Activated CD4-positive, alpha-beta T cell treated with anti-CD3 and anti-CD28 coated beads, Interleukin-2, amount 50 U/mL, for 24 hours (primary cell): ENCODE data around the gene MTRR.

Source experiments
- DNase-seq, 2 donors: peaks; one replicate each; pipeline ENCODE4 v3.0.0-alpha.2; 2020; ENCODE audit warnings: low read depth in 1 of 2, low spot score in 1 of 2

Gene MTRR

DNA sequence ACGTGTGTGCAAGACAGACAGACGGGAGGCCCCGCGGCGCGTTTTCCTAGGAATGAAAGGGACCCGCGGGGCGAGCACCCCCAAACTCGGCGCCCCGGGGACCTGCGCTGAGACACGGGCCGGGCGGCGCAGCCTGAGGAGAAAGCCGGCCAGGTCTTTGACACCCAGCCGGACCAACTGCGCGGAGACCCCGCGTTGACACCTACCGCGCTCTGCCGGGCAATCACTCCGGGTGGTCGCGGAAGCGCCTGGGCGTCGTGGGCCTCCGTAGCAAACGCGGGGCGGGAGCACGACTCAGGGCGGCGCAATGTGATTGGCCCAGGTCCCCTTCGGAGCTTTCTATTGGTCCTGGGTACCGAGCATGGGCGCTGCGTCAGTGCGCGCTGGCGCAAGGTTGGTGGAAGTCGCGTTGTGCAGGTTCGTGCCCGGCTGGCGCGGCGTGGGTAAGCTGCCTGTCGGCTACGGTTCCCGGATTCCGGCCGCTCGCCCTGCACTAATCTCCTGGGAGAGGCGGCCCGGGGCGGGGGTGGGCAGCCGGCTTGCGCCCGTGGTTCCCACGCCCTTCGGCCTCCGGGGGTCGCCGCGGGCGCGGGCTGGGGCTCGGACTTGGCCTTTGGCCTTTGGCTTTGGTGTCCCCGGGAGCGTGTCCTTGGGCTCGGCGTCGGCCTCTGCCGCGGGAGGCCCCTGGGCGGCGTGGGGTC lies at the start of gene MTRR, which contains the start of gene FASTKD3:
Gene MTRR (plus strand): TSS at position 376 of the 701 bp plus-strand sequence. CDS start 1,647 bp downstream, outside the sequence.
Gene FASTKD3 (minus strand): TSS at position 259 of the 701 bp plus-strand sequence. CDS start 948 bp downstream, outside the sequence.
- peak; percentile 78 to 88 for DNase-seq

DNA sequence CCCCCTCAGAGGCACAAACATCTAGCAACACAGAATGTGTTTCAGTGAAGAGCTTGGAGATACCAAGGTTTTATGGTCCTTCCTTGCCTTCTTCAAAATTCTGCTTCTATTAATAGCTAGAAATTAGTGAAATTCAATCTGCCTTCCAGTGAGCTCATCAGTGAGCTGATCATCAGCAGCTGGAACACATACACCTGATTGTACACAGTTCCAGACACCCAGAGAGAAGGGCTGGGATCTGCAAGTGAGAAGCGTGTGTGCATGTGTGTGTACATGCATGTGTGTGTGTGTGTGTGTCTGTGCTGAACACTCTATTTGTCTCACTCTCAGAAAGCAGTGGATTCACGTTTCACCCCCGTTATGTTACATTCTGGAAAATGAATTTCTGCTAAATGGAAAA lies 46.5 kb upstream of the MTRR start:
- DNase-seq, result no peak

DNA sequence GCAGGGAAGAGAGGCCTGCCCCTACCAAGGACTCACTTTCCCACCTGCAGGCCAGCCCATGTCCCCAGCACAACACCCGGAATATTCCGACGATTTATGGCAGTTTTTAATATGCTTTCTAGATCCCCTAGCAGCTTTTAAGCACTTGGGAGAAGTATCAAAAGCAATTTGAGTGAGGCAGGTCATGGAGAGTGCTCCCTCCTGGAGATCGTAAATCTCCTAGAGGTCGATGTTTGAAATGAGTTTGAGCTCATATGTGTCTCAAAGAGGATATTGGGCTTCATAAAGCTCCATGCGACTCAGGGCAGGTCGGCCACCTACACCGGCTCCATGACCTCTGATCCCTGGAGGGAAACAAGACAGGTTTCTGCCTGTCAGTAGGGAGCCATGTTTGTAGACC lies 45.4 kb upstream of the MTRR start:
- no peak for DNase-seq

DNA sequence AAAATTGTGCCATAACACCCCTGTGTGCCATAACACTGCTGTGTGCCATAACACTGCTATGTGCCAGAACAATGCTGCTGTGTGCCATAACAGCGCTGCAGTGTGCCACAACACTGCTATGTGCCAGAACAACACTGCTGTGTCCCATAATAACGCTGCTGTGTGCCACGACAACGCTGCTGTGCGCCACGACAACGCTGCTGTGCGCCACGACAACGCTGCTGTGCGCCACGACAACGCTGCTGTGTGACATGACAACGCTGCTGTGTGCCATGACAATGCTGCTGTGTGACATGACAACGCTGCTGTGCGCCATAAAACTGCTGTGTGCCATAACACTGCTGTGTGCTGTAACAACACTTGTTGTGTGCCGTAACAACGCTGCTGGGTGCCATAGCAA lies 44.0 kb upstream of the MTRR start:
- DNase-seq, result no peak

DNA sequence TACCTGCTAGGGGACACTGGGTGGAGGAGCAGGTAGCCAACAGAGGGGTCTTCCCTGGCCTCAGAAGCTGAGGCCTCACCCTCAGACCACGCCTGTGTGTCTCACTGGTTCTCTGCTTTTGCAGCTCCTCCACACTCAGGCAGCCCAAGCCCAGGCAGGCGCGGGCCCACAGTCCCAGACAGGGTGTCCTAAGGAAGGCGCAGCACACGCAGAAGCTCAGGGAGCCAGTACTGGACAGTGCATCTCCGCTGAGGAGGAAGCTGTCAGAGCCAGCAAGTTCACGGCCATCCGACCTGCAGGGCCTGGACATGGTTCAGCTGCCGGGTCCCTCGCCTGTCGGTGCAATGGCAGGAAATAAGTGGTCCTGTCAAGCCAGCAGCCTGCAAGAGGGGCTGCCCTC lies 43.3 kb upstream of the MTRR start:
- DNase-seq, result no peak

DNA sequence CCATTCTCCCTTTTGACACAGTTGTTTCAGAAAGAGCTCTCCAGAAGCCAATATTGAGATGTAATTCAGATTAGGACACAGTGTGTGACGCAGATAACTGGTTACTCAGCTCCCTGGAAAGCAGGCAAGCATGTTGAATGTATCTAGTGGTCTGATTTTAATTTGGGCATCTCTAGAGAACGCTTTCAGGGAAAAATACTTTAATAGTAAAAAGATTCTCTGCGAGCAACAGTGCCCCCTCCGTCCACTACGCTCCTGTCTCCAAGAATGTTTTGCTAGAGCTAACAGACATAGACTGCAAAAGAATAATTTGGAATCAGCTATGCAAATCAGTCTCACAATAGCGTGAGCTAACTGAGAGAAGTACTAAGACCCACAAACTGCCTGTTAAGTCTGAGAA lies 41.3 kb upstream of the MTRR start:
- no peak for DNase-seq

DNA sequence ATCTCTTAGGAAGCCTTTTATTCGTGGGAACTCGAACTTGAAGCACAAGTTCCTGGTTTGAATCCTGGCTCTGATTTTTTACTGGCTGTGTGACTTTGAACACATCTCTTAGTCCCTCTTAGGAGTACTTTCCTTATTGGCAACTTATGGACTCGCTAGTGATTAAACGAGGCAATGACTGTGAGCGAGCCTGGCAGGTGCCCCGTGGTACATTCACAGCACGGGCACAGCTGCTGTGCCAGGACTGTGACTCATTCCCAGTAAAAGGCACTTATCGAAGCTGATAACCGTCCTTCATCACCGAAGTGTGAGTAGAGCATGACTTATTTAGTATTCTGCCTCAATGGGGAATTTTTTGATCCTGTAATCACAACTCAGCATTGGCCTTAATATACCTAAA lies 40.7 kb upstream of the MTRR start:
- no peak for DNase-seq

DNA sequence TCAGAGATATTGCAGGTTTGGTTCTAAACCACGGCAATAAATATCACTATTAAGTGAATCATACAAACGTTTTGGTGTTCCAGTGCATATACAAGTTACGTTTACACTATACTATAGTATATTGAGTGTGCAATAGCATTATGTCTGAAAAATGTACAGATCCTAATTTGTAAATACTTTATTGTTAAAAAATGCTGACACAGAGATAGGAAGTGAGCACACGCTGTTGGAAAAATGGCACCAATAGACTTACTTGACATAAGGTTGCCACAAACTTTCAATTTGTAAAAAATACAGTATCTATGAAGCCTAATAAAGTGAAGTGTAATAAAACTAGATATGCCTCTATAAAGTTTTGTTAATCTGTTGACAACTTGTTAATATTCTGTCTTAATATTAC lies 34.0 kb upstream of the MTRR start:
- DNase-seq, result no peak

DNA sequence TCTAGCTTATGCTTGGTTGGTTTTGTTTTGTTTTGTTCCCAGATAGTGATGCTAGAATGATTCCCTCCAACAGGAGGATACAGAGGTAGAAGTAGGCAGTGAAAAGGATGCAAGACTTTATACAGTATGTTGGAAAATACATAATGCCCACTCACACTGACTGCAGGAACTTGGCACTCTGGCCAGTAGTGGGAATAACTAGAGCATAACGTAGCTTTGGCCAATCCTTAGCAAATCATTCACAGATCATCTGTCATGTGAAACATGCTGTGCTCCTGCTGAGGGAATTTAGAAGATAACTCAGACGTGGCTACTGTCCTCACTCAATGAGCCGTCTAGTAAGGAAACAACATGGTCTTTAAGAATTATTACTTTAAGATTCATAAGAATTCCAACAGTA lies 31.5 kb upstream of the MTRR start:
- no peak for DNase-seq

DNA sequence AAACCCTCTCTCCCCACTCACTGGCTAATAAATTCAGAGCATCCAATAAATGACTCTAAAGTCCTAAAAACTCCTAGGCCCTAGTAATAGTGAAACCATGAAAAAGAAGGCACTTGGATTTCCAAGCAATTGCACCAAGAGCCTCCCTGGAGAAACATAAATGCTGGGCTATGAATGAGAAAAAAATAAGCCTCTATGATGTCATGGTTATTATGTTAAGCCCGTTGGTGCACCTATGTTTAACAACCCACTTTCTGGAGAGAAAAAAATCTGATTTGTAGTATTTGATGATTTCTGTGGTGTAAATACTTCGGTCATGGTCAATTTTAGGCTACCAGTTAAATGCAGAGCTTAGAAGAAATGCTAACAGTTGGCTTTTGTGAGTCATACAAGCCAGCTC lies 26.4 kb upstream of the MTRR start:
- no peak for DNase-seq

DNA sequence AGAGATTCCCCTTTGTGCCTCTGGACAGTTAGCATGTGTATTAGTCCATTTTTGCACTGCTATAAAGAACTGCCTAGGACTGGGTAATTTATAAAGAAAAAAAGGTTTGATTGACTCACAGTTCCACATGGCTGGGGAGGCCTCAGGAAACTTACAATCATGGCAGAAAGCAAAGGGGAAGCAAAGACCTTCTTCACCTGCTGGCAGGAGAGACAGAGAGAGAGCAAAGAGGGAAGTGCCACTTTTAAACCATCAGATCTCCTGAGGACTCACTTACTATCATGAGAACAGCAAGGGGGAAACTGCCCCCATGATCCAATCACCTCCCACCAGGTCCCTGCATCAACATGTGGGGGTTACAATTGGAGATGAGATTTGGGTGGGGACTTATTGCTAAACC lies 24.0 kb upstream of the MTRR start:
- DNase-seq, result no peak

DNA sequence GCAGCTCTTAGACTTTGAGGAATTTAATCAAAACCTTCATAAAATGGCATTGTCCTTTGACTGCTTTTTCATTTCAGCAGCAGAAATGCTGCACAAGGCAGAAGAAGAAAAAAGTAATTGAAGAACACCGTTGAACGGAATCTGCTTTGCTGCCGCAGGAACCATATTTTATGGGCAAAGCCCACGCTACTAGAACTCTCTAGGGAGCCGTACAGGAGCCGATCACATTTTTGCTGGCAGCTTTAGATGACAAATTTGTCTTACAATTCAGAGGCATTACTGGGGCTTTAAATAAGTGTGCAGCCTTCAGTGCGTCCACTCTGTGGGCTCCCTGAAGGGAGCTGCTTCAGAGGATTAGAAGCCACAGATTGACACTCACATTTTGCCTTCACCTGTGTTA lies 23.4 kb upstream of the MTRR start:
- DNase-seq, result no peak

DNA sequence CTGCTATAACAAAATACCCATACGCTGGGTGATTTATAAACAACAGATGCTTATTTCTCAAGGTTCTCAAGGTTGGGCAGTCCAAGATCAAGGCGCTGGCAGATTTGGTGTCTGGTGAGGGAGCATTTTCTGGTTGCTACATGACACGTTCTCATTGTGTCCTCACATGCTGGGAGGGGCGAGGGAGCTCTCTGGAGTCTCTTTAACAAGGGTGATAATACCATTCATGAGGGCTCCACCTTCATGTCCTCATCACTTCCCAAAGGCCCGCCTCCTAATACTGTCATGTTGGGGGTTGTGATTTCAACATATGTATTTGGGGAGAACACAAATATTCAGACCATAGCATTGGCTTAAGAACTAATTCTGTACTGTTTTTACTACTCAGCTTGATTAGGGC lies 22.6 kb upstream of the MTRR start:
- DNase-seq, result no peak

DNA sequence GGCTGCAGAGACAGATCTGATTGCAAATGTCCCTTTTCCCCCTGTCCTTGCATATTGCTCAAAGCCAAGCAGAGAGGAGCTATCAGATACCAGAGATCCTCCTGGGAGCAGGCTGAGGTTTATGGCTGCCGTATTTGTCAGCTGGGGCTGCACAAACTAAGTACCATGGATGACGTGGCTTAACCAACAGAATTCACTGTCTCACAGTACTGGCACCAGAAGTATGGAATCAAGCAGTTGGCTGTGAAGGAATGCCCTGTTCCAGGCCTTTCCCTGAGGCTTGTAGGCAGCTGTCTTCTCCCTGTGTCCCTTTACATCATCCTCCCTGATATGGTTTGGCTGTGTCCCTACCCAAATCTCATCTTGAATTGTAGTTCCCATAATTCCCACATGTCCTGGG lies 20.7 kb upstream of the MTRR start:
- DNase-seq, result no peak

DNA sequence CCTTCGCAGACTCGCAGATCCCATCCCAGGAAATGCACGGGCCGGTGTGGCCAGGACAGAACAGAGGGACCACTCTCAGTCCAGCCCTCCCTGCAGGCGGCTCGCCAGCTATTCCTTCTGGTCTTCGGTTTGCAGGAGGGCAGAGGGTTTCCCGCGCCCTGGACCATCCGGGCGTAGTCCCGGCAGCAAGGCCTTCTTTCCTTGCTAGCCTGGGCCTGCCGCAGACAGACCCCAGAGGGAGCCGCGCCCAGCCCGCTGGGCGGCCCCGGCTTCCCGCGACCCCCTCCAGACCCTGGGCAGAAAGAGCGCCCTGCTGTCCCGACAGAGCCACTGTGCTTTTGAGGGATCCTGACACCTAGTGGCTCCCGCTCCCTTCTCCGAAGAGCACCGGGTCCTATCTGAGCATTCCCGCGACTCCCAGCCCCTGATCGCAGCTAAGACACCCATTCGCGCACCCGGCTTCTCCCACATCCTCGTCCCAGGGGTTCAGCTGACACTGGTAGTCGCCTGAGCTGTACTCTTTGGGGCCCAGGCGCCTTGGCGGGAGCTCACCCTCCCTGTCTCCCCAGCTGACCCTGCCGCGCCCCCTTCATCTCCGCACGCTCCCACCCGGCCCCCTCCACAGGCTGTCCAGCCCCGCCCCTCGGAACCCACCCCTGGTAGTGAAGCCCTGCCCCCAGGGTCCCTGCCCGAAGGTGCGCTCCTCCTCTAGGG lies 19.1 kb upstream of the MTRR start:
- DNase-seq, result no peak

DNA sequence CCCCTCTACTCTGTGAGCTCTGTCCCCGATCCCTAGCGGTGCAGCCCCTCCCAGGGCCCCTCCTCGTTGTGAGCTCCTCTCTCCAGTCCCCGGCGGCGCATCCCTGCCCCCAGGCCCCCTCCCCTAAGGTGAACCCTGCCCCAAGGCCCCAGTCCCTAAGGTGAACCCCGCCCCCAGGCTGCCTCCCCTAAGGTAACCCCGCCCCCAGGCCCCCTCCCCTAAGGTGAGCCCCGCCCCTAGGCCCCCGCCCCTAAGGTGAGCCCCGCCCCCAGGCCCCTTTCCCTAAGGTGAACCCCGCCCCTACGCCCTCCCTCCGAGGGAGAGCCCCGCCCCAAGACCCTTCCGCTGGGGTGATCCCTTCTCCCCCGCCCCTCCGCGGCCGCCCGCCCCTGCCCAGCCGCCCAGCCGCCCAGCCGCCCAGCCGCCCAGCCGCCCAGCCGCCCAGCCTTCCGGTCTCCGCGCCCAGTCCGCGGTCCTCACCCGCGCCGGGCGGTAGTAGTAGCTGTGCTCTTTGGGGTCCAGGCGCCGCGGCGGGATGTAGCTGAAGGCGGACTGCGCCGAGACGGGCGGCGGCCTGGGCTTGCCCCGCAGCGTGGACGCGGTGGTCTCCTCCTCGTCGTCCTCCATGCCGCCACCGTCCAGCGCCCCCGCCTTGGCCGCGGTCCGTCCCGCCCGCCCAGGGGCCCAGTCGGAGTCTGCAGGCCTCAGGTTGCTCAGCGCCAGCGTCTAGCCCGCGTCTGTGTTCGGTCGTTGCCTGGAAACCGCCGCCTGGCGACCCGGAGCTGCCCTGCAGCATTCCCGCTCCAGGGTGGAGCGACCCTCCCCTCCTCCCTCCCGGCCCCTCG lies 18.3 kb upstream of the MTRR start, which contains the start of gene CFAP90:
Gene CFAP90 (minus strand): TSS at position 739 of the 845 bp plus-strand sequence. CDS start 112 bp downstream, at position 627.
- DNase-seq, result no peak

DNA sequence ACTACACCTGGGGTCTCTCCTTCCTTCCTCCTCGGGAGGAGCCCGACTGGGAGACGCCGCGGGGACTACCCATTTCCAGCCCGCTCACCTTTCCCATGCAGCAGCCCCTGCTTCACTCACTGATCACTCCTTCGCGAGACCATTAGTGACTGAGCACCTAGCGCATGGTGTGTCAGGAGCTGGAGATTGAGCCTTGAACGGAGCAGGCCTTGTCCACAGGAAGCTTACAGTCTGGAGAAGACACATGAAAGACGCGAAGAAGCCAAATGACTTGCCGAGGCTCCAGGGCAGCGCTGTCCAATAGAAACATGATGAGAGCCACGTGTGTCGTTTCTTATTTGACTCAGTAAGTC lies 17.7 kb upstream of the MTRR start:
- no peak for DNase-seq

DNA sequence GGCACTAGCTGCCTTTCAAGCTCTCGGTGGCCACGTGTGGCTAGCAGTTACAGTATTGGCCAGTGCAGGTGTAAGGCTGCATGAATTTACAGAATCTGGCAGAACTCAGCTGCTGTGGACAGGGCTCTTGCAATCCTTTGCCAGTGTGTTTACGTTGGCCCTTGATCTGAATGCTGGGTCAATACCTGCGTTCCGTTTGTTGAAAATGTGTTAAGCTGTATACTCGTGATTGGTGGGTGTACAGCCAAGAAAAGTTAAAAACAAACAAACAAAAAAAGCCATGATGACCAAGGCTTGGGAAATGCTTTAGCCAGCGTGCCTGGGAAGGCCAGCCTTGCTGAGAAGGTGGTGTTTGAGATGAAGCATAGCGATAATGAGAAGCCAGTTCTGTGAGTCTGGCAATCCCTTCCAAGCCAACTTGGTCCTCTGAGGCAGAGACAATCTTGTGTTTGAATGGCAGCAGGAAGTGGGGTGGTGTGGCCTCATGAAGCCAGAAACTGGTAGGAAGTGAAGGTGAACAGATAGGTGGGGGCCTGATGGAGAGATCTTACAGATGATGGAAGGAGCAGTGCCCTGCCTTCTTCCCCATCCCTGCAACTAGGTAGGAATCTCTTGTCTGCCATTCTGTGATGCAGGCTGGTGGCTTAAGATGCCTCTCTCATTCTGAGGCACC lies 17.2 kb upstream of the MTRR start:
- DNase-seq, result no peak

DNA sequence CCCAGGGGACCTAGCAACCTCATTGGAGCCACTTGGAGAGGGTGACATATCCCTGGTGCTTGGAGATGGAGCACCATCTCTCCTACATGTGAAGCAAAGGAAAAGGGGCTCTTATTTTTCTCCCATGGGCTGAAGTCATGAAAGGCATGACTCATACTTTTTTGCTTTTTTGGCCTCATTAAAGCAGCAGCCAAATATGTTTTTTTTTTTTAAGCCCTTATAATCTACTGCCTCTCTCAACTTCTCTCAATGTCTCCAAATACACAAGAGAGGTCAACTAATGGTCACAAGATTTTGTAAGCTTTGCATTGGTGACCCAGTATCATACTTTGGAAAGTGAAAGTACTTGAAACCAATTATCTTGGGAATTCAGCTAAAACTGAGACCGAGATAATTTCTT lies 16.4 kb upstream of the MTRR start:
- DNase-seq, result no peak

DNA sequence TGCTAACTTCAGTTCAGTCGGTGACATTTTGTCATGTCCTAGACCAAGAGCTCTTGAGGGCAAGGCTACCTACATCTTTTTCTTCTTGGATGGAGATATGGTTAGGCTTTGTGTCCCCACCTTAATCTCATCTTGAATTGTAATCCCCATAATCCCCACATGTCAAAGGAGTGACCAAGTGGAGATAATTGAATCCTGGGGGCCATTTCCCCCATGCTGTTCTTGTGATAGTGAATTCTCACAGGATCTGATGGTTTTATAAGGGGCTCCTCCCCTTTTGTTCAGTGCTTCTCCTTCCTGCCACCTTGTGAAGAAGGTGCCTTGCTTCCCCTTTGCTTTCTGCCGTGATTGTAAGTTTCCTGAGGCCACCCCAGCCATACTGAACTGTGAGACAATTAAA lies 16.0 kb upstream of the MTRR start:
- DNase-seq, result no peak

DNA sequence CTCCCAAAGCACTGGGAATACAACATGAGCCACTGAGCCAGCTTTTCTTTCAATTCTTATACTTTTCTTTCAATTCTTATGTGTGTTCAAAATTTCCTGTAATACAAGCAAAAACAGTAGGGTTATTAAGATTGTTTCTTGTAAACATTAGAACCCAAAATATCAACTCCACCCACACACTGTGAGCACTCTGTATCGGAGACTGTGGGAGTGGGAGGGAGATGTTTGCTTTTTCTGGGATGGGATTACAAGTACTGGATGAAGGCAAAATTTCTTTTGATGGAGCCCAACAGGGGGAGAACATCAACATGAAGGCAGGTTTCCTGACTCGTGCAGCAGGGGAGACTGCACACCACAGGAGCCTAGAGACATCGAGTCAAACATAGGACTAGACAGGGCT lies 13.3 kb upstream of the MTRR start:
- DNase-seq, result no peak
